ENCODE results near the gene ICAM2.

GRCh38 chr17:64056269-64057005 lies 36.0 kb upstream of the ICAM2 start:
- TF ChIP-seq CTCF (IDR thresholded peaks at IDR 0.05), result no peak
- no peak for TF ChIP-seq TCF7 (CRISPR knock-in tag; IDR thresholded peaks at IDR 0.05; ENCODE audit: low read depth)
- no peak for TF ChIP-seq ATF1 (CRISPR knock-in tag; IDR thresholded peaks at IDR 0.05)
- TF ChIP-seq, protein P1, sequence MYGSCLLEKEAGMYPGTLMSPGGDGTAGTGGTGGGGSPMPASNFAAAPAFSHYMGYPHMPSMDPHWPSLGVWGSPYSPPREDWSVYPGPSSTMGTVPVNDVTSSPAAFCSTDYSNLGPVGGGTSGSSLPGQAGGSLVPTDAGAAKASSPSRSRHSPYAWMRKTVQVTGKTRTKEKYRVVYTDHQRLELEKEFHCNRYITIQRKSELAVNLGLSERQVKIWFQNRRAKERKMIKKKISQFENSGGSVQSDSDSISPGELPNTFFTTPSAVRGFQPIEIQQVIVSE (CRISPR knock-in tag; IDR thresholded peaks at IDR 0.05; ENCODE audit: borderline replicate concordance), result no peak
- no peak for TF ChIP-seq NFE2L1 (CRISPR knock-in tag; IDR thresholded peaks at IDR 0.05)
- TF ChIP-seq TEAD1 (CRISPR knock-in tag; IDR thresholded peaks at IDR 0.05), result no peak
- TF ChIP-seq IRF2 (CRISPR knock-in tag; IDR thresholded peaks at IDR 0.05; ENCODE audit: borderline replicate concordance, low read depth), result no peak
- TF ChIP-seq, protein P2, sequence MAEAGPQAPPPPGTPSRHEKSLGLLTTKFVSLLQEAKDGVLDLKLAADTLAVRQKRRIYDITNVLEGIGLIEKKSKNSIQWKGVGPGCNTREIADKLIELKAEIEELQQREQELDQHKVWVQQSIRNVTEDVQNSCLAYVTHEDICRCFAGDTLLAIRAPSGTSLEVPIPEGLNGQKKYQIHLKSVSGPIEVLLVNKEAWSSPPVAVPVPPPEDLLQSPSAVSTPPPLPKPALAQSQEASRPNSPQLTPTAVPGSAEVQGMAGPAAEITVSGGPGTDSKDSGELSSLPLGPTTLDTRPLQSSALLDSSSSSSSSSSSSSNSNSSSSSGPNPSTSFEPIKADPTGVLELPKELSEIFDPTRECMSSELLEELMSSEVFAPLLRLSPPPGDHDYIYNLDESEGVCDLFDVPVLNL (CRISPR knock-in tag; IDR thresholded peaks at IDR 0.05; ENCODE audit: borderline replicate concordance, low read depth), result no peak
- TF ChIP-seq MXD4 (CRISPR knock-in tag; IDR thresholded peaks at IDR 0.05; ENCODE audit: borderline replicate concordance), result no peak
- TF ChIP-seq ZNF416 (CRISPR knock-in tag; IDR thresholded peaks at IDR 0.05), result no peak
- TF ChIP-seq ETV6 (CRISPR knock-in tag; IDR thresholded peaks at IDR 0.05), result no peak
- TF ChIP-seq SMAD3 (CRISPR knock-in tag; IDR thresholded peaks at IDR 0.05; ENCODE audit: borderline replicate concordance), result no peak; the same call in 1 of the 2 replicates
